OCI-LY3 (cell line): ENCODE measurements around the gene ADAMTS7.

Experiments used
- EZH2phosphoT487 ChIP-seq: fragments of 200-600 bp; shearing (Covaris generic); IDR thresholded peaks from 2 replicates; pipeline ENCODE4 v1.6.1; 2018; ENCODE audit warnings: antibody characterized with exemption, mixed run types, low read depth
- TF ChIP-seq, protein P1 (sequence below): fragments of 200-600, 300-600 bp; sonication (generic); IDR thresholded peaks from 2 replicates; pipeline ENCODE4 v1.5.1; 2014; ENCODE audit warnings: antibody characterized with exemption, low read length, low read depth

DNA sequence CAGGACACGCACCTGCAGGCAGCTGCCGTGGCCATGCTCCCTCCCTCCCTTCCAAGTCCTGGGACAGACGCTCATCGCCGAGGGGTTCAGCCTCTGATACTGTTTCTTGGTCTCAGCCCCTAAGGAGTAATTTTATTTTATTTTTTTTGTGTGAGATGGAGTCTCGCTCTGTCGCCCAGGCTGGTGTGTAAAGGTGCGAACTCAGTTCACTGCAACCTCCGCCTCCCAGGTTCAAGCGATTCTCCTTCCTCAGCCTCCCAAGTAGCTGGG lies 53.7 kb downstream of the ADAMTS7 start:
- TF ChIP-seq, protein P1, sequence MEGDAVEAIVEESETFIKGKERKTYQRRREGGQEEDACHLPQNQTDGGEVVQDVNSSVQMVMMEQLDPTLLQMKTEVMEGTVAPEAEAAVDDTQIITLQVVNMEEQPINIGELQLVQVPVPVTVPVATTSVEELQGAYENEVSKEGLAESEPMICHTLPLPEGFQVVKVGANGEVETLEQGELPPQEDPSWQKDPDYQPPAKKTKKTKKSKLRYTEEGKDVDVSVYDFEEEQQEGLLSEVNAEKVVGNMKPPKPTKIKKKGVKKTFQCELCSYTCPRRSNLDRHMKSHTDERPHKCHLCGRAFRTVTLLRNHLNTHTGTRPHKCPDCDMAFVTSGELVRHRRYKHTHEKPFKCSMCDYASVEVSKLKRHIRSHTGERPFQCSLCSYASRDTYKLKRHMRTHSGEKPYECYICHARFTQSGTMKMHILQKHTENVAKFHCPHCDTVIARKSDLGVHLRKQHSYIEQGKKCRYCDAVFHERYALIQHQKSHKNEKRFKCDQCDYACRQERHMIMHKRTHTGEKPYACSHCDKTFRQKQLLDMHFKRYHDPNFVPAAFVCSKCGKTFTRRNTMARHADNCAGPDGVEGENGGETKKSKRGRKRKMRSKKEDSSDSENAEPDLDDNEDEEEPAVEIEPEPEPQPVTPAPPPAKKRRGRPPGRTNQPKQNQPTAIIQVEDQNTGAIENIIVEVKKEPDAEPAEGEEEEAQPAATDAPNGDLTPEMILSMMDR: no peak
- no peak for TF ChIP-seq EZH2phosphoT487
